NCI-H345 treated with DMSO at 0.1 percent for 48 hours (cell line): ENCODE results near the gene YPEL5.
A peak's percentile ranks its signal among the peaks of the same experiment; 100 is the strongest.
"Not testable (repeated sequence)": the region's sequence is repeated elsewhere in the genome, so short reads cannot be mapped to it uniquely, and the experiment has no call there.

Experiments
- DNase-seq: peaks from one replicate; lab custom pipeline; 2025; ENCODE audit not compliant: unreplicated experiment; lab: John Stamatoyannopoulos, UW

YPEL5 gene

DNA sequence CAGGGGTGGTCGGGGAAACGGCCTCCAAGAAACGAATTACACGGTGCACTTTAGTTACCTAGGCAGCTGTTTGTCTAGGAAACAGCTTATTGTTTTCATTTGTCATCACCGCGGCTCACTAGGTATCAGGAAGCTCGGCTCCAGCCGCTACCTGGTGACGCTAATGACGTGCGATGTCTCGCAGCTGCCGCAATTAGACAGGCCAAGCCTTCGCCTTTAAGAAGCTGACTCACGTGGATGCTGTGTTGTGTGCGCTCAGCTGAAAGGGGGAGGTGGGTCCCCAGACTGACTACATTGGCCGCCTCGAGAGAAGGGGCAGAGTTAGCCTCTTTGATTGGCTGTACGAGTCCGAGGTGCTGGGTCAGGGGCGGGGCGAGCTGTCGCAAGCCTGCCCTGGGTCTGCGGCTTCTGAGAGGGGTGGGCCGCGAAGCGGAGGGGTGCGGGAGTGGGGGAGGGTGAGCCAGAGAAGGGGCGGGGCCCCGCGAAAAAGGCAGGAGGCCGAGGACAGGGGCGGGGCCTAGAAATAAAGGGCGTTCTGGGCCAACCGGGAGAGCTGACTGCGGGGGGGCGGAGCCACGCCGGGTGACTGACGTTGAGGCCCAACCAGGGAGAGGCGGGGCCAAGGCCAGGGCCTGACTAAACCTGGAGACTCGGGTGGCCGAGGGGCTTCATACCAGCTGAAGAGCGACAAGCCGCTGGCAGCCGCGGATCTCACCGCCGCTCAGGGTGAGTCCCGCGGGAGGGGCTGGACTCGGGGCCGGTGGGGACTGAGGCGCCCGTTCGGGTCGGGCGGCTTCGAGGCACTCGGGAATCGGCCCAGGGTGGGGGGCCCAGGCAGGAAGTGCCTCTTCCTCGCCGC, at the start of gene YPEL5:
Gene YPEL5 (plus strand): TSS at position 671 of the 859 bp plus-strand sequence. CDS start 9,645 bp downstream, outside the sequence.
- DNase-seq = peak; percentile 100

GRCh38 chr2:30098266-30099005, 48.4 kb upstream of the YPEL5 start:
- no peak for DNase-seq

DNA sequence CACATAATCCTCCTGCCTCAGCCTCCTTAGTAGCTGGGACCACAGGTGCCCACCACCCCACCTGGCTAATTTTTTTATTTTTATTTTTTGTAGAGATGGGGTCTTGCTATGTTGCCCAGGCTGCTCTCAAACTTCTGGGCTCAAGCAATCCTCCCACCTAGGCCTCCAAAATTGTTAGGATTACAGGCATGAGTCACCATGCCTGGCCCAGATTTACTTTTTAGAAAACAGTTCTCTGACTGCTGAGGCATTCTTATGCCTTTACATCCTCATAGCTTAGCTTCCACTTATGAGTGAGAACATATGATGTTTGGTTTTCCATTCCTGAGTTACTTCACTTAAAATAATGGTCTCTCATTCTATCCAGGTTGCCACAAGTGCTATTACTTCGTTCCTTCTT, 47.4 kb upstream of the YPEL5 start:
- not testable (repeated sequence) for DNase-seq

DNA sequence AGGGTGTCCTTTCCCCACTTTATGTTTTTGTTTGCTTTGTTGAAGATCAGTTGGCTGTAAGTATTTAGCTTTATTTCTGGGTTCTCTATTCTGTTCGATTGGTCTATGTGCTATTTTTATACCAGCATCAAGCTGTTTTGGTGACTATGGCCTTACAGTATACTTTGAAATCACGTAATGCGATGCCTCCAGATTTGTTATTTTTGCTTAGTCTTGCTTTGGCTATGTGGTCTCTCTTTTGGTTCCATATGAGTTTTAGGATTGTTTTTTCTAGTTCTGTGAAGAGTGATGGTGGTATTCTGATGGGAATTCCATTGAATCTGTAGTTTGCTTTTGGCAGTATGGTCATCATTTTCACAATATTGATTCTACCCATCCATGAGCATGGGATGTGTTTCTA, 46.1 kb upstream of the YPEL5 start:
- DNase-seq = not testable (repeated sequence)

DNA sequence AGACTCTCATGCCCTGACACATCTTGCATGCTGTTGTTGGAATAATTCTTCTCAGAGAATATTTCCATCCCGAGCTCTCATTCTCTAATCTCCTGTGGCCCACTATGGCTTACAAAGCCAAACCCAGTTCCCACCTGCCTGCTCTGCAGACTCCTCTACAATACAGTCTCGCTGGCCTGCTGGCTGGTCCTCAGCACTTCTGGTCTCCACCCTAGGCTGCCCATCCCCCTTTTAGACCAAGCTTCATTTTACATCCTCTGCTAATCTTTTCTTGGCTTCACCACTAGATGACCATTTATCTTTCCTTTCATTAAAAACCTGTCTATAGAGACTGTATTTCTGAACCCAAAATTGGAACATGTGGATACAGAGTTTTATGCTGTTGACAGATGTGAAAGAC, 42.5 kb upstream of the YPEL5 start:
- no peak for DNase-seq

- DNase-seq = no peak
Observed at GRCh38 chr2:30105556-30105955, 41.3 kb upstream of the YPEL5 start.

- DNase-seq = no peak
Observed at GRCh38 chr2:30106543-30106942, 40.3 kb upstream of the YPEL5 start.

DNA sequence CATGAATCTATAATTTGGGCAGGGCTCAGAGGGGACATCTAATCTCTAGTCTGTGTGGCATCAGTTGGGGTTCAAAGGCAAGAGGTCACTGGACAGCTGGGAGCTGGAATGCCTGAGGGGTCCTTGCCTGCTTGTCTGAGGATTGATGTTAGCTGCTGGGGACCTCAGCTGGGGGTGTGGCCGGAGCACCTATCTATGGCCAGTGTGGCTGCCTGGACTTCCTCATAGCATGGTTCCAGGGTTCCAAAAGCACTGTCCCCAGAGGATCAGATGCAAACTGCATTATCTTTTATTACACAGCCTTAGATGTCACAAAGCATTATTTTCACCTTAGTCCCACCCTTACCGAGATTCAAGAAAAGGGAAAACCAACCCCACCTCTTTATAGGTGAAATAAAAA, 38.6 kb upstream of the YPEL5 start:
- DNase-seq = no peak

- no peak for DNase-seq
Observed at GRCh38 chr2:30108851-30109250, 38.0 kb upstream of the YPEL5 start.

DNA sequence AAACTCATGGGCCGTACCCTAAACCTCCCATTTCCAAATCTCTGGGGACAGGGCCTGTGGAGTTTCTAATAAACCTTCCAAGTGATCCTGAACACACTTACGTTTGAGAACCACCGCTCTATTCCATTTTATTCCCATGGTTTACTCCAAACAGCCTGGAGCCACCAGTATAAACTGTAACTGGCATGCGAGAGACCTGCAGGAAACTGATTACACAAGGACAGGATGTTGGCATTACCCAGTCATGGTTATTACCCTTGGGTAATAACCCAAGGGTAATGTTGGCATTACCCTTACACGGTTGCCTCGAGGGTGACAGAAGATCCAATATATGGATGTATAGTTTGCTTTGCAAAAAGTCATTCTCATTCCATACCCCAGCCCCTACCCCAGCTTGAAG, 37.0 kb upstream of the YPEL5 start:
- DNase-seq = no peak

- no peak for DNase-seq
Observed at GRCh38 chr2:30110773-30111172, 36.0 kb upstream of the YPEL5 start.

DNA sequence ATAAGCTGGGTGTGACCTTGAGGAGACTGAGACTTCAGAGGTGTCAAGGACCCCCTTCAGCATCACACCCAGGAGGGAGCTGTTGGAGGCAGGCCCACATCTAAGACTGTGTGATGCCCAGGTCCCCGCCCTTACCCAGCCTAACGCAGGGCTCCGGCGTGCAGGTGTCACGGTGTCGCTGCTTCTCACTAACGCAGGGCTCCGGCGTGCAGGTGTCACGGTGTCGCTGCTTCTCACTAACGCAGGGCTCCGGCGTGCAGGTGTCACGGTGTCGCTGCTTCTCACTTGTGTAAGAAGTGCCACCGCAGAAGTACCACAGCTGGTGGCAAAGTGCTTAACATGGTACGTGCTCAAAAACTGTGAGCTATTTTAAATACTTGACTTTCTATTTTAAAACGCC, 35.6 kb upstream of the YPEL5 start:
- DNase-seq = not testable (repeated sequence)

- no peak for DNase-seq
Observed at GRCh38 chr2:30112561-30112960, 34.2 kb upstream of the YPEL5 start.

- DNase-seq = no peak
Observed at GRCh38 chr2:30113617-30114293, 33.1 kb upstream of the YPEL5 start.

DNA sequence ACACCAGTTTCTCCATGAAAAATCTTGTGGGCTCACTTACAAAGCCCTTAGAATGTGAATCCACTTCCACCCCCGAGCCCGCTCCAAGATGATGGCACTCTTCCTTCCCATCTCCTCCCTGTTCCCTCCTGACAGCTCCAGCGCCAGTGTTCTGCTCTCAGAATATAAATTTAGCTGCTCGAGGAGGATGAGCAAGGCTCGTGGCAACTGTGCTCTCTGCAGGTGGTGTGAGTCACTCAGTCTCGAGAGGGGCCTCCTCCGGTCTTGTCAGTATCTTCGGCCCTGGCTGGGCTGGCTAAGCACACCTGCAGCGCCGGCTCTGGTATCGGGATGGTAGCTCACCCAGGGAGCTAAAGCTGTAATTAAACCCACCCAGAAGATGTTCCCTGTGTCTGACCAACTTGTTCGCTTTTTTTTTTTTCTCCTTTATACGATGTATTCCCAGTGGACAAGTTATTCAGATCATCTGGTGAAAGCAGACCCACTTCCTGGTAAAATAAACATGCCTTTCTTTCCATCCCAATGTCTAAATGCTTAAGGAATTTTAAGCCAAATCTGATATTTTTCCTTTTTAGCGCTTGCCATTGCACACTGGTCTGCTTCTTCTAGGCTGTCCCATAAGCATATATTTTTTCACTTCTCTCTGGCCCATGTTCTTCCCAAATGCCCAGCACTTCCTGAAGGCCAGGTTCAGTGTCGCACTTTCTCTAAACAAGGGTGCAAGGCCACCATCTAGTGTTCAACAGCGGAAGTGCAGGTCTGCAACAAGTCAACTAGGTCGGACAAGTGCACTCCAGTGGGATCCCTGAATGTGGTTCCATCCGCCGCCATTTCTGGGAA, 31.4 kb upstream of the YPEL5 start:
- DNase-seq = peak; percentile 40

- no peak for DNase-seq
Observed at GRCh38 chr2:30115981-30116285, 30.9 kb upstream of the YPEL5 start.

- DNase-seq = no peak
Observed at GRCh38 chr2:30122362-30122761, 24.4 kb upstream of the YPEL5 start.

- no peak for DNase-seq
Observed at GRCh38 chr2:30127016-30127893, 19.6 kb upstream of the YPEL5 start.

DNA sequence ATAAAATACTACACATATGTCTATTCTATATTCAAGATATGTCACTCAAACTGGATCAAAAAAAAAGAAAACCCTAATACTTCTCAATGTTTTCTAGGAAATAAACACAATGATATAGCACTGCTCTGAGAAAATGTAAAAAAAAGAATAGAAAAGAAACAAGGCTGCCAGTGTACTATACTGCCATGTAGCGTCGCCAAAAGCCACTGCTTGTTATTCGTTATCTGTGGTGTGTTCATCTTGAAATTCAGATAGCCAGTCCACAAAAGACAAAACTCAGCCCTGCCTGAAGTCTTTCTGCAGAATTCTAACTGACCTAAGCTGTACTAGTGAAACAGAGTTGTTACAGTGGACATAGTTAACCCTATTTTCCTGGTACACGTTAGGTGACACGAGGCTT, 12.2 kb upstream of the YPEL5 start:
- DNase-seq = no peak

DNA sequence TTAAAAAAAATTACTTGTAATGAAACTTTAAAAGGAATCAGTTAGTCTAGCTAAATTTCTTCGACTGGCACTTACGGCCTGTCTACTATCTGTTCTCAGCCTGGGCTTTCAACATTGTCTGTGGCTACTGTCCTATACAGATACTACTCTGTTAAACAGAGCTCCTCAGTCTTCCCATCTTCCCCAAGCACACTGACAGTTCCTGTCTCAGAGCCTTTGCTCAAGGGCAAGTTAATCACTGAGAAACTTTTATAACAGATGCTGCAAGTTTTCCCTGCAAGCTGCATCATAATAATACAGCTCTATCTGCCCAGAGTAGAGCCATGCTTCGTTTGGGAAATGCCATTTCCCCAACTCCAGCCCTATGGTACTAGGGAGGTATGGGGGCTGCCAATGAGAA, 11.3 kb upstream of the YPEL5 start:
- DNase-seq = no peak
